ENCODE results near the gene MYBPC3. TPM values are rescaled to one million over a fixed set of nuclear protein-coding genes. Genes with fewer than 3 reads are reported as not detected.
A peak's percentile ranks its signal among the peaks of the same experiment; 100 is the strongest.

Gene MYBPC3
- total RNA-seq, 1 donor from 2014 or later = not detected

- Histone ChIP-seq H3K27ac (ENCODE audit: low read depth, low read length) (no peak overlapping the region), H3K4me2 (ENCODE audit: low read length) (no peak overlapping the region), H2AFZ (ENCODE audit: low read depth, low read length) (peak overlapping the region; percentile 2), H3K79me2 (ENCODE audit: insufficient read depth, low read length) (no peaks in the 10 kb centered on the region), H3K36me3 (ENCODE audit: insufficient read depth, low read length) (no peaks in the 10 kb centered on the region), H4K20me1 (ENCODE audit: insufficient read depth, low read length) (no peaks in the 10 kb centered on the region), H3K27me3 (ENCODE audit: insufficient read depth, low read length) (no peaks in the 10 kb centered on the region), H3K9ac (ENCODE audit: low read length) (no peak overlapping the region), H3K9me3 (ENCODE audit: insufficient read depth, low read depth, low read length) (no peaks in the 10 kb centered on the region), H3K4me3 (ENCODE audit: insufficient read depth, low read depth, low read length) (no peak overlapping the region), H3K4me1 (ENCODE audit: insufficient read depth, low read length) (peaks cover 6% of the 10 kb centered on the region)
- Mint-ChIP-seq H3K27ac (ENCODE audit: unreplicated experiment) (peak overlapping the region; percentile 80), H3K27me3 (ENCODE audit: low read depth, unreplicated experiment) (no peaks in the 10 kb centered on the region), H3K9me3 (ENCODE audit: unreplicated experiment) (no peaks in the 10 kb centered on the region), H3K4me1 (ENCODE audit: low read depth, unreplicated experiment) (peaks cover 17% of the 10 kb centered on the region), H3K36me3 (ENCODE audit: low read depth, unreplicated experiment) (no peaks in the 10 kb centered on the region), H3K4me3 (ENCODE audit: unreplicated experiment) (no peak overlapping the region)
- FAIRE-seq (no peak), DNase-seq (ENCODE audit: low read depth) (peak; percentile 57)
- TF ChIP-seq EZH2 (IDR thresholded peaks at IDR 0.05; ENCODE audit: insufficient read depth, low read length) (no peak), CTCF (IDR thresholded peaks at IDR 0.05; ENCODE audit: insufficient read depth, low read depth, low read length) (no peak)
These were observed 40.9 kb upstream of the MYBPC3 start for GRCh38 chr11:47393163-47394049.

GRCh38 chr11:47392546-47393162 lies 40.2 kb upstream of the MYBPC3 start:
- Histone ChIP-seq H3K4me3 (ENCODE audit: insufficient read depth, low read depth, low read length) (no peak overlapping the region), H3K36me3 (ENCODE audit: insufficient read depth, low read length) (no peaks in the 10 kb centered on the region), H3K79me2 (ENCODE audit: insufficient read depth, low read length) (no peaks in the 10 kb centered on the region), H3K27me3 (ENCODE audit: insufficient read depth, low read length) (no peaks in the 10 kb centered on the region), H3K27ac (ENCODE audit: low read depth, low read length) (no peak overlapping the region), H3K9me3 (ENCODE audit: insufficient read depth, low read depth, low read length) (no peaks in the 10 kb centered on the region), H3K9ac (ENCODE audit: low read length) (no peak overlapping the region), H2AFZ (ENCODE audit: low read depth, low read length) (no peak overlapping the region), H3K4me2 (ENCODE audit: low read length) (no peak overlapping the region), H4K20me1 (ENCODE audit: insufficient read depth, low read length) (no peaks in the 10 kb centered on the region), H3K4me1 (ENCODE audit: insufficient read depth, low read length) (peaks cover 6% of the 10 kb centered on the region)
- Mint-ChIP-seq H3K4me3 (ENCODE audit: unreplicated experiment) (no peak overlapping the region), H3K4me1 (ENCODE audit: low read depth, unreplicated experiment) (peaks cover 17% of the 10 kb centered on the region), H3K9me3 (ENCODE audit: unreplicated experiment) (no peaks in the 10 kb centered on the region), H3K36me3 (ENCODE audit: low read depth, unreplicated experiment) (no peaks in the 10 kb centered on the region), H3K27ac (ENCODE audit: unreplicated experiment) (peak overlapping the region; percentile 26), H3K27me3 (ENCODE audit: low read depth, unreplicated experiment) (no peaks in the 10 kb centered on the region)
- TF ChIP-seq CTCF (IDR thresholded peaks at IDR 0.05; ENCODE audit: insufficient read depth, low read depth, low read length) = no peak
- TF ChIP-seq EZH2 (IDR thresholded peaks at IDR 0.05; ENCODE audit: insufficient read depth, low read length) = no peak
- DNase-seq (ENCODE audit: low read depth) (no peak), FAIRE-seq (no peak)
